Hematopoietic multipotent progenitor cell treated with erythropoietin and hydrocortisone succinate and interleukin-3 and kit ligand, for 15 days (in vitro differentiated cells): ENCODE results near the gene C1orf74.

Experiments
- DNase-seq: peaks from one replicate; pipeline ENCODE4 v3.0.0-alpha.2; 2015; ENCODE audit warnings: low spot score

The C1orf74 gene

DNA sequence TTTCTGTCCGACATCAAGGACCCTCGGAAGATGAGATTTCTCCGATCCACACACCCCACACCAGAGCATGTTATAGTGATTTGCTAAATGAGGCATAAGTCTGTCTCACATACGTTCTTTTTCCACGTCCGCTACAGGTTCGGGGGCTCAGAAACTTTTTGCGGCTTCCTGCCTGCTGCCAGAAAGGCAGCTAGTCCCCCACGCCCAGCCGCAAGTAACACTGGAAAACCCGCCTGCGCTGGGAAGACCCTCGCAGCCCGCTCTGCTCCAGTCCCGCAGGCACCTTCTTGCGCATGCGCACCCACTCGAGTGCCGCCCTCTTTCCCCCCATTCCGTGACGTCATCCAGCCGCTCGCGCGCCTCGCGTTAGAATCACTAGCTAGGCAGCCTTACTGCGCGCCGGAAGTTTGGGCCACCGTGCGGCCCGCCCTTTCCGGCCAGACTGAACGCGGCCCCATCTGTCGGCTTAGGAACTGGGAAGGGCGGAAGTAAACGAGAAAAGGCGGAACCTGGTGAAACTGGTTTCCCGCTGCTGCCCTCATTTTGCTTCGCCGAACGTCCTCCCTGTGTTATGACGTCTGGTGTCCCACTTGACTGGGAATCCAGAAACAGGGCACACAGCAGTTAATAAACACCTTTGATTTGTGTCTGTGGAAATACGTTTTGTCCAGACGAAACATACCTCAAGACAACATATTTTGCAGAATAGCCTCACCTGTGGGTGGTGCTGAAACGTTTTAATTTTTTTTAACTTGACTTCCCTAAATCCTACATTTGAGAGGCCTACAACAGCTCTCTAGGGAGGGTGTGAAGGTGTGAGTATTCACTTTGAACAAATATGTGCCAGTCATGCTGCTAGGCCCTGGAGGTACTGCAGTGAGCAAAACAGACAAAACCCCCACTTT, at the start of gene C1orf74:
C1orf74 (minus strand) TSS at position 295 of the 905 bp plus-strand sequence. CDS start 925 bp downstream, outside the sequence.
- DNase-seq: peak; percentile 99

DNA sequence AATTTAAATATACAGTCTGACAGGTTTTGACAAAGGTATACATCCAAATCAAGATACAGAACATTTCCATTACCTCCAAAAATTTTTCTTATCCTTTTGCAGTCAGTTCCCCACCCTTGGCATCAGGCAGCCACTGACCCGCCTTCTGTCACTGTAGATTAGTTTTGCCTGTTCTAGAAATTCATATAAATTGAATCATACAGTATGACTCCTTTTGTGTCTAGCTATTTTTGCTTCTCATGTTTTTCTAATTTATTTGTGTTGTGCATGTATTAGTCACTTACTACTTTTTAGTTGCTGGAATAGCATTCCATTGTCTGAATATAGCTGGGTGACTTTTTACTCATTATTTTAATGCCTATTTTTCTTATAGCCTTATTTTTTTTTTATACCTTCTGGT, 47.3 kb upstream of the C1orf74 start:
- DNase-seq: no peak

DNA sequence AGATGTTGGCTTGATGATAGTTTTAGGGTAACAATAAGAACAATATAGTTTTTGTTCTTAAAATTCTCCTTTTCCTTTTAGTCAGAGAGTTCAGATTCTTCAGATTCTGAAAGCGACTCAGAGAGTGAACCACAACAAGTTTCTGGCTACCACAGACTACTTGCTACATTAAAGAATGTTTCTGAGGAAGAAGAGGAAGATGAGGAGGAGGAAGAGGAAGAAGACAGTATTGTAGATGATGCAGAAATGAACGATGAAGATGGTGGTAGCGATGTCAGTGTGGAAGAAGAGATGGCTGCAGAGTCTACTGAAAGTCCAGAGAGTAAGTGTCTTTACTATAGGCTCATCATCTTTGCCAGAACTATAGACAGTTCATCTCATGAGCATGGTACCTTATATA, 46.4 kb upstream of the C1orf74 start:
- no peak for DNase-seq

GRCh38 chr1:209829716-209830115, 45.4 kb upstream of the C1orf74 start:
- no peak for DNase-seq

DNA sequence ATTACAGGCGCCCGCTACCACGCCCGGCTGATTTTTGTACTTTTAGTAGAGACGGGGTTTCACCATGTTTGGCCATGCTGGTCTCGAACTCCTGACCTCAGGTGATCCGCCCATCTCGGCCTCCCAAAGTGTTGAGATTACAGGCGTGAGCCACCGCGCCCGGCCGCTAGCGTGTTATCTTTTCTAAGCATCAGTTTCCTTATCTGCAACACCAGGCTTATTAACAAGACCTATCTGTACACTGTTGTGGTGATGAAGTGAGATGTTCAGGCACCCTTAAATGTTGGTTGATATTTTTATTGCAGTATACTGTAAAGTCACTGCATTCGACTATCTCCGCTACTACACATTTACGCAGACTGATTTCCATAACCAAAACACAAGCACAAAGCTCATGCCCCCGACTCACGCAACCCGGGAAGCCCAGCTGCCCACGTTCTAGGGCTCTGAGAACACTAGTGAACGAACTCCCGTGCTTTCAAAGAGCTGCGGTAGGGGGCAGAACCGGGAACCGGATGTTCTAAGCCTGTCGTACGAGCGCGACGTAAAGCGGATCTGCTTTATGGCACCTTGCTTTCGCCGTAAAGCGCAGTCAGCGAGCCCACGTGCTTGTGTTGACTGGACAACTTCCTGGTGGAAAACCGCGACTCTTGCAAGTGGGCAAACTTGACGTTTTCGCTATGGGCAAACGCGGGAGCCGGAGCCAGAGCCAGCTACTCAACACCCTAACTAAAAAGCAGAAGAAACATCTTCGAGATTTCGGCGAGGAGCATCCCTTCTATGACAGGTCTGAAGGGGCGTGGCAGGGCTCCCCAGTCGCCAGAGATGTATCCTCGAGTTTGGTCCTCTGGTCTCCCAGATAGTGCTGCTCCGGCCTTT, 43.3 kb upstream of the C1orf74 start, which contains the start of gene UTP25:
UTP25 (plus strand) TSS at position 589 of the 879 bp plus-strand sequence; CDS start at position 681, 92 bp downstream.
- peak; percentile 94 for DNase-seq

GRCh38 chr1:209825591-209826434, 41.5 kb upstream of the C1orf74 start:
- DNase-seq: no peak

DNA sequence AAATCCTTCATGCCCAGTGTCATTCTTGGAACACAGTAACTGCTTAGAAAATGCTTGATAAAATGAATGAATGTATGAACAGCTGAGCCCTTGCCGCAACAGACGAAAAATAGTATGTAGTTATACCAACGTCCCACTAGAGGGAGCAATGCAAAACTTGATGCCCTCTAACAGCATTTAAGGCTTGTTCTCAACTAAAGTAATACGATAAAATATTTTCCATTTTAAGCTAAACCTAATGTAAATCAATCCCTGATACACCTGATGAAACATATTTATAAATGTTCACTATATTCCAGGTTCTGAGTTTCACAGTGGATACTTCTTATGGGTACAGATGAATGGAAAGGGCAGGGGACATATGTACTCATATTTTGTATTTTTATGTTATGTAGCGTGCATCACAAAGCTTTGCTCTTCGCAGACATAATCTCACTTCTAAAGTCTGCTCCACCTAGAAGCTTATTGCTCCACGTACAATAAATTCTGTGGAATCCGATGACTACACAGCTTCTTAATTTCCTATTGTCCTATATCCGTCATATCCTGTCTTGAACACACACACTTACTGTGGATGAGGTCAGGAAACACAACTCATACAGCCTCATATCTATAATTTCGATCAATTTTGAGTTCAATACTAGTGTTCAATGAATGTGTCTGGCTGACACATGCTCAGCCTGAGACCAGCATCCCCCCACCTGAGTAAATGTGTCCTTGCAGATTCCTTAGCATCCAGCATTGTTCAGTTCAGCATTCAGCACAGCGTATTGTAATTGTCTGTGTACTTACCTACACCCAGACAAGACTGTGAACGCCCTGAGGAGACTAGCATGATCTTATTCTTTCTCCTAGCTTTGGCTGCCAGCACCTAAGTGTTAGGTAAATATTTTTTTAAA, 39.0 kb upstream of the C1orf74 start:
- peak; percentile 72 for DNase-seq

DNA sequence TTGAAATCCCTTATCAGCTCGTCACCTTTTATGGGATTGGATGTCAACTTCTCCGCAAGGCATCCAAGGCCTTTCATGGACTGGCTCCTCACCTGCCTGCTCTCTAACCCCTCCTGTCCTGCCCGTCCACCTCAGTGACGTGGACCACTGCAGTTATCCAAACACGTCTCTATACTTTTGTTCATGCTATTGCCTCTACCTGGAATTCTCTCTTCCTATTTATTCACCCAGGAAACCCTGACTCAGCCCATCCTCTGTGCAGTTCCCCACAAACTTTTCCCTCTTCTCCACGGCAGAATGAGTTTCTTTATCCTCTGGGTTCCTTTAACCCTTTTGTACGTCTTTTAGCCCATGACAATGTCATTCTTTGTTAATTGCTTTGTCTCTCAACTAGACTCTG, 38.3 kb upstream of the C1orf74 start:
- no peak for DNase-seq

GRCh38 chr1:209820986-209821385, 36.6 kb upstream of the C1orf74 start:
- DNase-seq: no peak

DNA sequence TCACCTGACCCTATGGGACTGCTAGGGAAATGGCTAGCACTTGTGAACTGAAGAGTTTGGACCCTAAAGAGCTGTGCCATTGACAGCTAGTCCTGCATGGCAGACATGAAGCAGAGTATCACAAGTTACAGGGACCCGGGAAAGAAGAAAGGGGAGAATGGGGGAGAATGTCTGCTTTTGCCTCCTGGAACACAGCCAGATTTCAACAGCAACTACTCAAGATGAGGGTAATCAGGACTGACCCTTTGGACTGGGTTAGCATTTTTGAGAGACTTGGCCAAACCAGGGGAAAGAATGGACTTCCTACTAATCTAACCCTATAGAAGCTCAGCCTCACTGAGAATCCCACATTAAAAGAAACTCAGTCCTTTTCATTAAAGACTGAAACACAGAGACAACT, 34.7 kb upstream of the C1orf74 start:
- DNase-seq: no peak

DNA sequence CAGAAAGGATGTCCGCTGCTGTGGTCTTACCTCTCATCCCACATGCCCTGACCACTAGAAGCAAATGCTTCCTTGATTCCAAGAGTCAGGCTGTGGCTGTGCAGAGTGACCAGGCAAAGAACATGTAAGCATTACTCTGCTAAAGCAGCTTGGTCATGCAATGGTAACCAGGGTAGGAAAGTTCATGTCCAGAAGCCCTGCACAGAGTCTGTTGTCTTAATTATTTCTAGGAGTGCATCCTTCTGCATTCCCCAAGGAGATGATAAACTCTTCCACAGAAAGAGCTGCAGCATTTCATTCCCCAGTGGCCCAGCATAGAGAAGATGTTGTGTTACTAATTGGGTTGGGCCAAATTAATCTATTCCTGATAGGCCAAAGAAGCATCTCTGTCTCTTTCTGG, 33.3 kb upstream of the C1orf74 start:
- no peak for DNase-seq

DNA sequence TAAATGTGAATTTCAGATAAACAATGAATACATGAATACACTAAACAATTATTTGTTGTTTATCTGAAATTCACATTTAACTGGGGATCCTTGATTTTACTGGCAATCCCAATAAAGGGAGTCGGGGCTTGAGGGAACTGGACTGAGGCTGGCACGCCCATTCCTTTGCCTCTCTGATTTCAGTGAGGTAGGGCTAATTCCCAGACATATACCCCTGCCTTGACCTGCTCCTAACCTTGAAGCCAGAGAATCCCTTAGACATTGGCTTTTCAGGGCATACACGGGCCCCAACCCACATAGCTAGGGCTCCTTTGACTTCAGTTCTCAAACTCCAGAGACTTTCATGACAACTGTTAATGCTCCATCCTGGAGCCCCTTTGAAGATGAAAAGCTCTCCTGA, 32.6 kb upstream of the C1orf74 start:
- DNase-seq: no peak

DNA sequence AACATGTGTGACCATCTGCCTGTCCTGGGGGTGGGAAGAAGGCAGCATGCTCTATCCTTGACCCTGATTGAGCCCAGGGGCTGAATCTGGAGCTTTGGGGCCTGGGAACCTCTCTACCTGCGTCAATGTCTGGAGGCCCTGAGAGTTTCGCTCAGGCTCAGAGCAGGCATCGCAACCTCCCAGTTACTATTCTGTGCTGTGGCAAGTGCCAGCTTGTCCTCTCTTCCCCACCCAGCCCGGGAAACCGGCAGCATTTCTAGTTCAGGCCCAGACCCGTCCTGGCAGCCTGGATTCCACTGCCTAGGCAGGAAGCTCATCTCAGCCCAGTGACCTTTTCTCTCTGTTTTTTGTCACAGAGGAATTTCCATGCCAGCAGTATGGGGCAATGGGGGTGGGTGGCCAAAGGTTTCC, 31.6 kb upstream of the C1orf74 start:
- no peak for DNase-seq

DNA sequence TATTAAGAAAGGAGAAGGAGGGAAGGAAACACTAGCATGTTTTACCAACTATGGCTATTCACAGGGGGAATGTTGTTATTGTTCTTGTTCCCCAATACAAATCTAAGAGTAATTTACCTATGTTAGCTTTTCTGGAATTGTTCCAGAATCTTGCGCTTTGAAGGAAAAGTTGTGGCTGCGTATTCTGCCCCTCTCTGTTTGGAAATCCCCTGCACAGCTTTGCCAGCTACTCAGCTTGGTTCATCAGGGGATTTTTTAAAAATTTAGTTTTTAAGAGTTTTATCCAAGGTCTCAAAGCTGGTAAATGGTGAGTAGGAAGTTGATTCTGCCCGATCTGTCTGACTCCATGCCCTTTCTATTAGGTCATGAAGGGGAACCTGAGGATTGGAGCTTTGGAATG, 31.1 kb upstream of the C1orf74 start:
- no peak for DNase-seq

DNA sequence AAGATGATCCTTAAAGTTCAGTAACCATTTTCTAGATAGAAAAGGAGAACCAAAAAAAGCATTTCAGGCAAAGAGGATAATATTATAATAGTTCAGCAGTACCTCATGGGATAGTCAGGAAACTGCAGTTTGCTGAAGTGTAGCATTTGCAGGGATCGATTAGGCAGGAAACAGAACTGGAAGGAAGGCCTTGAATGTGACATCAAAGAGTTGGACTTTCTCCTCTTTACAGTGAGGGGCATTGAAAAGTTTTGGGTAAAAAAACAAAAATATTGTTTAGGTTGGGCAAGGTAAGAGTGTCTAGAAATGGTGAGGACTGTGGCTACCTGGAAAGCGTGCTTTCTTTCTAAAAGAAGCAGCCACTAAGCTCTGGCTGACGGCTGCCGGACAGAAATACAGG, 29.5 kb upstream of the C1orf74 start:
- no peak for DNase-seq

GRCh38 chr1:209810783-209811182, 26.4 kb upstream of the C1orf74 start:
- DNase-seq: no peak

GRCh38 chr1:209809611-209810010, 25.3 kb upstream of the C1orf74 start:
- no peak for DNase-seq

DNA sequence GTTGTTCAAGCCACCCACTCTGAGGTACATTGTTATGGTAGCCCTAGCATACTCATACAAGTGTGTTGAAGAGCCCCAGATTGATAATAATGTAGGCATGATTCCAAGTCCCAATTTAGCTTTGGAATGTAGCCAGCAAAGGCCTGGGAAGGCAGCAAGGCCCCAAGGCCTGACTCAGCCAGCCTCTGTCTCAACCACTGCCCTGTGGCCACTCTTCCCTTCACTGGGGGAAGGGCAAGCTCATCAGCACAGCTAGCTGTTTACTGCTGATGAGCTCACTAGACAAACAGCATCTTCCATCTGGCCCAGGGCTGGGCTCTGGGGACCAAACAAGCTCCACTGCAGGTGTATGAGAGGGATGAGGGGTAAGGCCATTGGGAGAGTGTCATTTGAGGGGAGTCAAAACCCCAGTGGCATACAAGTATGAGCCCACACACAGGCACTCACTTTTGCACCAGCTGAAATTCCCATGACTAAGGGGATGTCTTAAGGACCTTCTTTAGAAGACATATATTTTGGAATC, 23.8 kb upstream of the C1orf74 start:
- peak; percentile 59 for DNase-seq

DNA sequence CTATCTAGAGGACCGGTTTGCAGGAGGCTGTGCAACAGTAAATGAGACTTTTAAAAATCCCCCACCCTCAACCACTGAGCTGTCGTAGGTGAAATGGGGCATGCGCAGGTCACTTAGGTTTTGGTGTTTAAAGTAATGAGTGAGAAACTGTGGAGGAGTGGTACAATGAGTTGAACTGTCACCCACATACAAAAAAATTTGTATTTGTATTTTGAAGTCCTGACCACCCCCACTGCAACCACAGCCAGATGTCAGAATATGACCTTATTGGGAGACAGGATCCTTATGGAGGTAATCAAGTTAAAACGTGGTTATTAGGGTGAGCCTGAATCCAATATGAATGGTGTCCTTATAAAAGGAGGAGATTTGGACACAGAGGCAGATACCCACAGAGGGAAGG, 23.1 kb upstream of the C1orf74 start:
- DNase-seq: no peak
